HuH-7 (cell line): Measurements from ENCODE around the gene ANKRD44.

Experiments
- DNase-seq: peaks from one replicate; pipeline ENCODE4 v3.0.0; 2011; ENCODE audit warnings: low spot score

ANKRD44 gene

GRCh38 chr2:196987298-196987648 is 323.3 kb downstream of the ANKRD44 start:
- DNase-seq: no peak

- DNase-seq: no peak
These were observed 324.9 kb downstream of the ANKRD44 start for GRCh38 chr2:196985511-196986183.

GRCh38 chr2:196984903-196985302 is 325.7 kb downstream of the ANKRD44 start:
- DNase-seq: no peak

- no peak for DNase-seq
These were observed 326.6 kb downstream of the ANKRD44 start for GRCh38 chr2:196983934-196984333.

GRCh38 chr2:196980473-196980872 is 330.1 kb downstream of the ANKRD44 start:
- DNase-seq: no peak

- DNase-seq: no peak
These were observed 330.6 kb downstream of the ANKRD44 start for GRCh38 chr2:196980001-196980400.

- no peak for DNase-seq
These were observed 333.1 kb downstream of the ANKRD44 start for GRCh38 chr2:196977507-196977906.

- DNase-seq: no peak
These were observed 335.6 kb downstream of the ANKRD44 start for GRCh38 chr2:196974970-196975369.

- no peak for DNase-seq
These were observed 338.9 kb downstream of the ANKRD44 start for GRCh38 chr2:196971574-196972279.

- no peak for DNase-seq
These were observed 340.5 kb downstream of the ANKRD44 start for GRCh38 chr2:196970099-196970498.

- no peak for DNase-seq
These were observed 342.1 kb downstream of the ANKRD44 start for GRCh38 chr2:196968516-196968915.

GRCh38 chr2:196967775-196968174 is 342.8 kb downstream of the ANKRD44 start:
- DNase-seq: no peak

GRCh38 chr2:196967116-196967515 is 343.5 kb downstream of the ANKRD44 start:
- no peak for DNase-seq

GRCh38 chr2:196966061-196966460 is 344.5 kb downstream of the ANKRD44 start:
- no peak for DNase-seq

GRCh38 chr2:196965651-196966050 is 344.9 kb downstream of the ANKRD44 start:
- no peak for DNase-seq

- no peak for DNase-seq
These were observed 346.6 kb downstream of the ANKRD44 start for GRCh38 chr2:196963961-196964360.

GRCh38 chr2:196963043-196963442 is 347.5 kb downstream of the ANKRD44 start:
- DNase-seq: no peak

- no peak for DNase-seq
These were observed 348.3 kb downstream of the ANKRD44 start for GRCh38 chr2:196962325-196962724.

- DNase-seq: no peak
These were observed 348.7 kb downstream of the ANKRD44 start for GRCh38 chr2:196961889-196962288.

GRCh38 chr2:196959734-196960338 is 350.7 kb downstream of the ANKRD44 start:
- DNase-seq: peak; percentile 39

GRCh38 chr2:196959281-196959680 is 351.3 kb downstream of the ANKRD44 start:
- no peak for DNase-seq

- DNase-seq: no peak
These were observed 352.6 kb downstream of the ANKRD44 start for GRCh38 chr2:196957881-196958525.

- DNase-seq: no peak
These were observed 353.1 kb downstream of the ANKRD44 start for GRCh38 chr2:196957442-196957841.
